PC-3 (cell line): ENCODE data around the gene POLR1A. TPM values are rescaled to one million over a fixed set of nuclear protein-coding genes. Genes with fewer than 3 reads are reported as not detected.

Source experiments
- ATAC-seq: fragments of 200-7000 bp; cut with Tn5 transposase; 2 replicates; pipeline ENCODE4 v1.9.1; 2020; ENCODE audit warnings: mild to moderate bottlenecking, moderate library complexity
- BruUV-seq: library from RNA; stranded (reverse); fragments of 400-500 nt; replicated peaks from 2 replicates; lab custom pipeline; 2021; lab: Mats Ljungman, UMichigan
- CTCF ChIA-PET: fragments of 300-600 bp; sonication (Branson Sonifier 250); formaldehyde crosslinking; loops from one replicate; lab custom pipeline; 2022; ENCODE audit warnings: antibody characterized with exemption; lab: Charles Lee
- POLR2A ChIA-PET: fragments of 300-600 bp; sonication (Branson Sonifier 250); formaldehyde crosslinking; loops from one replicate; lab custom pipeline; 2022; ENCODE audit warnings: antibody characterized with exemption; ENCODE audit not compliant: unreplicated experiment; lab: Charles Lee
- DNase-seq: peaks from one replicate; pipeline ENCODE4 v3.0.0-alpha.2; 2015
- H2AFZ ChIP-seq: fragments of 300-600 bp; sonication (generic); 2 replicates; pipeline ENCODE4 v1.6.0; 2016; ENCODE audit warnings: antibody characterized with exemption, low read length
- H3F3A ChIP-seq: fragments of 300-600 bp; sonication (generic); one replicate; pipeline ENCODE4 v1.6.0; 2017; ENCODE audit warnings: antibody characterized with exemption, low read length, control low read depth, mild to moderate bottlenecking; ENCODE audit not compliant: unreplicated experiment
- H3K27ac ChIP-seq: fragments of 300-600 bp; sonication (generic); 2 replicates; pipeline ENCODE4 v1.5.1; 2016; ENCODE audit warnings: mild to moderate bottlenecking, low read length
- H3K27me3 ChIP-seq: fragments of 300-600 bp; sonication (generic); 2 replicates; pipeline ENCODE4 v1.6.1; 2016; ENCODE audit warnings: low read length, mixed read lengths
- H3K36me3 ChIP-seq: fragments of 300-600 bp; sonication (generic); 2 replicates; pipeline ENCODE4 v1.6.1; 2016; ENCODE audit warnings: low read depth, mixed run types, low read length, mixed read lengths
- H3K4me1 ChIP-seq: fragments of 300-600 bp; sonication (generic); 2 replicates; pipeline ENCODE4 v1.5.1; 2016; ENCODE audit warnings: low read length; ENCODE audit not compliant: insufficient read depth
- H3K4me2 ChIP-seq: fragments of 300-600 bp; sonication (generic); 2 replicates; pipeline ENCODE4 v1.6.0; 2016; ENCODE audit warnings: low read length
- H3K4me3 ChIP-seq: fragments of 300-600 bp; sonication (generic); 2 replicates; pipeline ENCODE4 v1.5.1; 2016; ENCODE audit warnings: mild to moderate bottlenecking, low read length, mixed read lengths
- H3K79me2 ChIP-seq: fragments of 300-600 bp; sonication (generic); 2 replicates; pipeline ENCODE4 v1.6.1; 2017; ENCODE audit warnings: low read length, mixed read lengths
- H3K9ac ChIP-seq: fragments of 300-600 bp; sonication (generic); 2 replicates; pipeline ENCODE4 v1.6.0; 2016; ENCODE audit warnings: mild to moderate bottlenecking, low read length
- H3K9me2 ChIP-seq: fragments of 300-600 bp; sonication (generic); replicated peaks from 2 replicates; pipeline ENCODE4 v1.6.1; 2016; ENCODE audit warnings: mixed run types, low read length, mixed read lengths
- H3K9me3 ChIP-seq: fragments of 300-600 bp; sonication (generic); 2 replicates; pipeline ENCODE4 v1.6.1; 2016; ENCODE audit warnings: low read length, mixed read lengths
- H4K20me1 ChIP-seq: fragments of 300-600 bp; sonication (generic); 2 replicates; pipeline ENCODE4 v1.6.1; 2016; ENCODE audit warnings: low read length, mixed read lengths
- EZH2 ChIP-seq: fragments of 300-600 bp; sonication (generic); IDR thresholded peaks from one replicate; pipeline ENCODE4 v1.6.1; 2017; ENCODE audit warnings: antibody characterized with exemption, mild to moderate bottlenecking, low read length; ENCODE audit not compliant: unreplicated experiment
- EZH2phosphoT487 ChIP-seq: fragments of 300-600 bp; sonication (generic); IDR thresholded peaks from 2 replicates; pipeline ENCODE4 v1.6.1; 2018; ENCODE audit warnings: mild to moderate bottlenecking, antibody characterized with exemption, low read length, borderline replicate concordance
- intact Hi-C: fragments of 100-400 bp; cut with micrococcal nuclease; formaldehyde crosslinking; loops from 2 replicates; pipeline ENCODE4 v1.9.0; 2023
- total RNA-seq: library from RNA; depleted of rRNA; stranded (reverse); fragments of >200 nt; gene quantifications from 2 replicates; pipeline ENCODE4 v1.2.3, GENCODE V29; 2014
- TF ChIP-seq, protein P1 (sequence below): fragments of 300-600 bp; sonication (generic); conservative IDR thresholded peaks from 2 replicates; pipeline ENCODE4 v1.5.1; 2017; ENCODE audit warnings: antibody characterized with exemption, low read depth, mild to moderate bottlenecking, low read length

POLR1A gene
- total RNA-seq, 1 experiment from 2014 or later: 25.1 TPM

DNA sequence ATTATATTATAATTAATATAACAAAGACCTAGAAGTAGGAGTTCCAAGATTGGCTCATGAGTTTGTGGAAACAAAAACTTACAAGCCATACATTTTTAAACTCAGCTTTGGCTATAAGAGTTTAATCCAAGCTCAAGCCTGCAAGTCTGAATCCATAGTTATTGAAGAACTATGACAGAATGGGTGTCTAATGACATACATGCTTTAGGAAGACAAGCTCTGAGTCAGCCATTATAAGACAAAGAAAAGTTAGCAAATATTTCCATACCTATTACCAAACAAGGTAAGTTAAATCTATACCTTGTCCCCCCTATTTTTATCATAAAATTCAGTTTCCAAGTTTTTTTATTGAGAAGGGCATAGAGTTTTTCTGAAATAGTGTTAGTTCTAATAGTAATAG lies 95.6 kb downstream of the POLR1A start:
- TF ChIP-seq EZH2phosphoT487 (no peak), EZH2 (no peak)
- TF ChIP-seq, protein P1, sequence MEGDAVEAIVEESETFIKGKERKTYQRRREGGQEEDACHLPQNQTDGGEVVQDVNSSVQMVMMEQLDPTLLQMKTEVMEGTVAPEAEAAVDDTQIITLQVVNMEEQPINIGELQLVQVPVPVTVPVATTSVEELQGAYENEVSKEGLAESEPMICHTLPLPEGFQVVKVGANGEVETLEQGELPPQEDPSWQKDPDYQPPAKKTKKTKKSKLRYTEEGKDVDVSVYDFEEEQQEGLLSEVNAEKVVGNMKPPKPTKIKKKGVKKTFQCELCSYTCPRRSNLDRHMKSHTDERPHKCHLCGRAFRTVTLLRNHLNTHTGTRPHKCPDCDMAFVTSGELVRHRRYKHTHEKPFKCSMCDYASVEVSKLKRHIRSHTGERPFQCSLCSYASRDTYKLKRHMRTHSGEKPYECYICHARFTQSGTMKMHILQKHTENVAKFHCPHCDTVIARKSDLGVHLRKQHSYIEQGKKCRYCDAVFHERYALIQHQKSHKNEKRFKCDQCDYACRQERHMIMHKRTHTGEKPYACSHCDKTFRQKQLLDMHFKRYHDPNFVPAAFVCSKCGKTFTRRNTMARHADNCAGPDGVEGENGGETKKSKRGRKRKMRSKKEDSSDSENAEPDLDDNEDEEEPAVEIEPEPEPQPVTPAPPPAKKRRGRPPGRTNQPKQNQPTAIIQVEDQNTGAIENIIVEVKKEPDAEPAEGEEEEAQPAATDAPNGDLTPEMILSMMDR: no peak
- CTCF ChIA-PET: no interaction called here
- POLR2A ChIA-PET: no interaction called here
- no peak overlapping the region for H2AFZ ChIP-seq
- no peaks in the 10 kb centered on the region for H3F3A ChIP-seq
- DNase-seq (no peak), ATAC-seq (no peak)
- intact Hi-C loops: loop anchor here (2.0 kb wide), 2 partner anchors 123 to 183 kb away; no protein-coding TSS in a partner anchor
- no peaks in the 10 kb centered on the region for H3K79me2 ChIP-seq
- no peaks in the 10 kb centered on the region for H3K27me3 ChIP-seq
- no peak overlapping the region for H3K4me3 ChIP-seq
- peaks cover 14% of the 10 kb centered on the region for H3K9me3 ChIP-seq
- no TSS peak for BruUV-seq
- H3K27ac ChIP-seq: no peak overlapping the region
- H3K4me1 ChIP-seq: peaks cover 11% of the 10 kb centered on the region
- no peak overlapping the region for H3K4me2 ChIP-seq
- H3K9ac ChIP-seq: no peak overlapping the region
- no peaks in the 10 kb centered on the region for H3K9me2 ChIP-seq
- no peaks in the 10 kb centered on the region for H4K20me1 ChIP-seq
- peaks cover 5% of the 10 kb centered on the region; the same call in 1 of the 2 replicates for H3K36me3 ChIP-seq

DNA sequence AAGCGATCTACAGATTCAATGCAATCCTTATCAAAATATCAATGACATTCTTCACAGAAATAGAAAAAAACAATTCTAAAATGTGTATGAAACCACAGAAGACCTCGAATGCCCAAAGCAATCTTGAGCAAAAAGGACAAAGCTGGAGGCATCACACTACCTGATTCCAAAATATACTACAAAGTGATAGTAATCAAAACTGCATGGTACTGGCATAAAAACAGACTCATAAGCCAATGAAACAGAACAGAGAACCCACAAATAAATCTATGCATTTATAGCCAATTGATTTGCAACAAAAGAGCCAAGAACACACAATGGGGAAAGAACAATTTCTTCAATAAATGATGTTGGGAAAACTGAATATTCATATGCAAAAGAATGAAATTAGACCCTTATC lies 99.2 kb downstream of the POLR1A start:
- no peaks in the 10 kb centered on the region for H3K79me2 ChIP-seq
- H3K36me3 ChIP-seq: peaks cover 5% of the 10 kb centered on the region; the same call in 1 of the 2 replicates
- no peaks in the 10 kb centered on the region for H3K9me2 ChIP-seq
- TF ChIP-seq, protein P1: no peak
- TF ChIP-seq EZH2phosphoT487 (no peak), EZH2 (no peak)
- H3F3A ChIP-seq: no peaks in the 10 kb centered on the region
- H2AFZ ChIP-seq: no peak overlapping the region
- ChIA-PET POLR2A (no interaction called here), CTCF (no interaction called here)
- no peaks in the 10 kb centered on the region for H3K27me3 ChIP-seq
- peaks cover 14% of the 10 kb centered on the region for H3K9me3 ChIP-seq
- no peak overlapping the region for H3K4me3 ChIP-seq
- ATAC-seq: no peak
- DNase-seq: no peak
- H3K4me2 ChIP-seq: no peak overlapping the region
- H3K27ac ChIP-seq: no peak overlapping the region
- no TSS peak for BruUV-seq
- intact Hi-C loops: no loop called here
- no peaks in the 10 kb centered on the region for H4K20me1 ChIP-seq
- H3K4me1 ChIP-seq: peaks cover 6% of the 10 kb centered on the region
- H3K9ac ChIP-seq: no peak overlapping the region

DNA sequence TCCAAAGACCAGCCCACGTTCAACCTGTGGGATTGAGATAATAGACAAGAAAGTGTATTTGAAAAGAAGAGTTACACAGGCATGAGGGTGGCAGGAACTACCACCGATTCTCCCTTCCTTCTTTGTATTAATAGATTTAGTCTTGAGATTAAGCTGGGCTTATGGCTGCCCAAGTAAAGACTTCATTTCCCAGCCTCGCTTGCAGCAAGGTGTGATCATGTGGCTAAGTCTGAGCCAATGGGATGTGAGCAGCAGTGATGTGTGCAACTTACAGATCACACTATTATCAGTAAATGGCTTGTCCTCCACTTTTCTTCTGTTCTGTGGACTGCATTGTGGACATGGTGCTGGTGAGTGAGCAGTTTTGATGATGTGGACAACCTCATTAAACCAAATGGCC lies 101.7 kb downstream of the POLR1A start:
- Histone ChIP-seq H3K27me3 (no peaks in the 10 kb centered on the region), H3K4me2 (no peak overlapping the region), H3K27ac (no peak overlapping the region), H3K36me3 (peaks cover 5% of the 10 kb centered on the region; the same call in 1 of the 2 replicates), H3K4me1 (no peaks in the 10 kb centered on the region), H3K9me3 (peaks cover 14% of the 10 kb centered on the region), H2AFZ (no peak overlapping the region), H3K79me2 (no peaks in the 10 kb centered on the region), H3K4me3 (no peak overlapping the region), H3F3A (no peaks in the 10 kb centered on the region), H4K20me1 (no peaks in the 10 kb centered on the region), H3K9me2 (no peaks in the 10 kb centered on the region), H3K9ac (no peak overlapping the region)
- DNase-seq (no peak), ATAC-seq (no peak)
- intact Hi-C loops: no loop called here
- ChIA-PET POLR2A (no interaction called here), CTCF (no interaction called here)
- TF ChIP-seq EZH2 (no peak), EZH2phosphoT487 (no peak)
- TF ChIP-seq, protein P1: no peak
- no TSS peak for BruUV-seq
